SIG-M5 (cell line): ENCODE data around the gene NVL.
"Not testable (repeated sequence)": the region's sequence is repeated elsewhere in the genome, so short reads cannot be mapped to it uniquely, and the experiment has no call there.

Experiments
- DNase-seq: peaks from one replicate; lab custom pipeline; 2025; lab: John Stamatoyannopoulos, UW

Gene NVL

GRCh38 chr1:224329842-224330753 is at the start of gene NVL:
TSS of gene NVL (minus strand) at chr1:224330172. CDS start at chr1:224330127, 45 bp downstream.
- peak; percentile 79 for DNase-seq

- peak; percentile 69 for DNase-seq
These were observed 49.1 kb upstream of the NVL start for GRCh38 chr1:224378855-224379631.

DNA sequence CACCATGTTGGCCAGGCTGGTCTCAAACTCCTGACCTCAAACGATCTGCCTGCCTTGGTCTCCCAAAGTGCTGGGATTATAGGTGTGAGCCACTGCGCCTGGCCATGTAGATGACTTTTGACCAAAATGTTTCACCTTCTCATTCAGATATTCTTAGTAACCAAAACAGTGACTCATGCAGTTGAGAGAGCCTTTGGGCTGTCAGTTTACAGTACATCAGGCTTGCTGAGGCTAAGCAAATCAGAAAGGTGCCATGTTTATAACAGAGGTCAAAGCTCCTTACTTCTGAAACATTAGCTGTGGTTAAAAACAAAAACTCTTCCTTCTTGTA is 47.7 kb upstream of the NVL start:
- peak; percentile 47 for DNase-seq

DNA sequence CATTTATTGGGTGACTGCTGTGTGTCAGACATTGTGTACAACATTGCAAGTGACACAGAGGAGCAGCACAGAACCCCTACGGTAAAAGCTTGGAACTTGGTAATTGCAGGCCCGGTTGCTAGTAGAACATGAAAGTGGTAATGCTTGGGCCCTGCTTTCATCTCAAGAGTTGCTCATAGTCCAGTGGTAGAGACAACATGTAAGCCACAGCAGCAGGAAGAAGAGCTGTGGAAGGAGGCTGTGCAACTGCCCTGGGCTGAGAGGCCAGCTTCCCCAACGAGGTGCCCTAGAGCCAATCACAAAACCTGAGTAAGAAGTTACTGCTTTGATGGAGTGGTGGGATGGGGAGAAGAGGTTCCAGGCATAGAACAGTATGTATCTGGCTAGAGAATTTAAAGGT is 45.1 kb upstream of the NVL start:
- DNase-seq = no peak

DNA sequence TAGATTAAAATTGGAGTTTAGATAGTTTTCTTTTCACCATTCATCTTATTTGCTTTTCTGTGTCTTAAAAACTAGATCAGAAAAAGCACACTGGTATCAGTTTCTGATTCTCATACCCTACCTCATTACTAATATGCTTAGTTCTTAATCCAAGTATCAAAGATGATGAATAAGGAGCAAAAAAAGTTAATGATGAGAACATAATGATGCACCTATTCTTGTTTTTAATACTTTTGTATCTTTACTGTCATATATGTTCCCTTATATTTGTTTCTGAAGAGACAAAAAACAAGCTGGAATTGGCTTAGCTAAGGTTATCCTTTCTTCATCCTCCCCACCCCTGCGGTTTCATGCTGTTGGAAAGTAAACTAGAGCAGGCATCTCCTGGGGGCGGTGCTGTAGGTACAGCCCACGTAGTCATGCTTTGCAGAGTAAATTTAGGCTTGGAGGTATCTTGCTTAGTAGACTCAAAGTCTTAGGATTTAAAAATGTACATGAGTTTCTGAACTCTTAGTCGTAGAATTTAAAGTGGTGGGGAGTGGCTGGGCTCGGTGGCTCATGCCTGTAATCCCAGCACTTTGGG is 43.1 kb upstream of the NVL start:
- no peak for DNase-seq

DNA sequence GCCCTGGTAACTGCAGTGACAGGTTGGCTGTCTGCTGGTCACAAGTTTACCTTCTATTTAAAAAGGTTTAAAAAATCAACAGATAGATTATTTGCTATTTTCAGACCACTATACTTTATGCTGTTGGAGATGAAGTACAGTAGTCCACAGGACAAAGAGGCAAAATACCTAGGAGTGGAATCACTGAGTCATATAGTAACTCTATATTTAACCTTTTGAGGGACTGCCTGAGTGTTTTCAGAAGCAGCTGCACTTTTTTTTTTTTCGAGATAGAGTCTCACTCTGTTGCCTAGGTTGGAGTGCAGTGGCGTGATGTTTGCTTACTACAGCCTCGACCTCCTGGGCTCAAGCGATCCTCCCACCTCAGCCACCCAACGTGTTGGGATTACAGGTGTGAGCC is 38.4 kb upstream of the NVL start:
- DNase-seq = no peak

GRCh38 chr1:224359207-224359606 is 29.2 kb upstream of the NVL start:
- DNase-seq = no peak

- no peak for DNase-seq
These were observed 28.3 kb upstream of the NVL start for GRCh38 chr1:224358237-224358636.

GRCh38 chr1:224357626-224358124 is 27.7 kb upstream of the NVL start:
- peak; percentile 85 for DNase-seq

- peak; percentile 94 for DNase-seq
These were observed 27.0 kb upstream of the NVL start, which contains the start of gene CNIH4 for GRCh38 chr1:224356685-224357625. TSS of gene CNIH4 (plus strand) at chr1:224356879. CDS start at chr1:224356925, 46 bp downstream.

GRCh38 chr1:224353975-224354925 is 24.3 kb upstream of the NVL start:
- no peak for DNase-seq

GRCh38 chr1:224352436-224353085 is 22.6 kb upstream of the NVL start:
- DNase-seq = not testable (repeated sequence)

DNA sequence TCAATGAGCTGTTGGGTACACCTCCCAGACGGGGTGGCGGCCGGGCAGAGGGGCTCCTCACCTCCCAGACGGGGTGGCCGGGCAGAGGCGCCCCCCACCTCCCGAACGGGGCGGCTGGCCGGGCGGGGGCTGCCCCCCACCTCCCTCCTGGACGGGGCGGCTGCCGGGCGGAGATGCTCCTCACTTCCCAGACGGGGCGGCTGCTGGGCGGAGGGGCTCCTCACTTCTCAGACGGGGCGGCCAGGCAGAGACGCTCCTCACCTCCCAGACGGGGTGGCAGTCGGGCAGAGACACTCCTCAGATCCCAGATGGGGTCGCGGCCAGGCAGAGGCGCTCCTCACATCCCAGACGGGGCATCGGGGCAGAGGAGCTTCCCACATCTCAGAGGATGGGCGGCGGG is 19.7 kb upstream of the NVL start:
- DNase-seq = not testable (repeated sequence)

DNA sequence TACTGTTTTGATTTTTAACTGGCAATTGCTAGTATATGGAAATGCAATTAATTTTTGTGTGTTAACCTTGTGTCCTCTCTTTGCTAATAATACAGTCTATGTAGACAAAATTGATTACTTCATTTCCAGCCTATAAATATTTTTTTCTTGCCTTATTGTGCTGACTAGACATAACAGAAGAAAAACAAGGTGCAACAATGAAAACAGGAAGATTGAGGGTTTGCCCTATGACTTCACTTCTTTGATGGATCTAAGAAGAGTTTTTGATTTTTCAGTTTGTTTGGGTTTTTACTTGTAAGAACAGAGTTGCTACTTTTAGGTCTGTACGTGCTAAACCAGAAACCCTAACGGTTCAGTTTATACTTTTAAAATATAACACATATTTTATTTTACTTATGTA is 18.2 kb upstream of the NVL start:
- no peak for DNase-seq

DNA sequence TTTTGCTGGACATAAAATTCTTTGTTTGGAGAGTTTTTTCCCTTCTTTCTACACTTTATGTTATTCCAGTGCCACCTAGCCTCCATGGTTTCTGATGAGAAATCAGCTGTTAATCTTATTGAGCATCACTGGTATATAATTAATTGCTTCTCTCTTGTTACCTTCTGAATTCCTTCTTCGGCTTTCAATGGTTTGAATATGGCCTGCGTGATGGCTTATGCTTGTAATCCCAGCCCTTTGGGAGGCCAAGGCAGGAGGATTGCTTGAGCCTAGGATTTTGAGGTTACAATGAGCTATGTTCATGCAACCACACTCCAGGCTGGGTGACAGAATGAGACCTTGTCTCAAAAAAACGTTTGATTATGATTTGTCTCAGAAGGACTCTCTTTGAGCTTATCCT is 13.7 kb upstream of the NVL start:
- no peak for DNase-seq

- not testable (repeated sequence) for DNase-seq
These were observed 10.7 kb upstream of the NVL start for GRCh38 chr1:224340453-224341384.

DNA sequence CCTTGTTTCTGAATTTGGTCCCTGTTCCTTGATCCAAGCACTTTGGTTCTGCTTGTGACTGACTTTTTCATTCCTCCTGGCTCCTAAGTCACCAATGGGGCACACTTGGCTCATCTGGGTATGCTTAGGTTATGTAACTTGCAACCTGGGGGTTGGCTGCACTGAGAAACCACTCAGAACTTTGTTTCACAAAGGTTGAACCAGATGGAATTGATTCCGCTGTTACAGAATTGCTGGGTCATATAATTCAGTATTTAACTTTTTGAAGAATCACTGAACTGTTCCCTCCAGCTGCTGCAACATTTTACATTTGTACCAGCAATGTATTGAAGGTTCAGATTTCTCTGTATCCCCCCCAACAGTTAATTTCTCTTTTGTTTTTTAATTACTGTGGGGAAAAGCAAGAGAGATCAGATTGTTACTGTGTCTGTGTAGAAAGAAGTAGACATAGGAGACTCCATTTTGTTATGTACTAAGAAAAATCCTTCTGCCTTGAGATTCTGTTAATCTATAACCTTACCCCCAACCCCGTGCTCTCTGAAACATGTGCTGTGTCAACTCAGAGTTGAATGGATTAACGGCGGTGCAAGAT is 9.6 kb upstream of the NVL start:
- DNase-seq = no peak
